Lower leg skin (tissue), 3 donors: ENCODE results near the gene IER2.

Source experiments
- POLR2A ChIP-seq, 2 donors: fragments of 450-650 bp; IDR thresholded peaks; one replicate each; pipeline ENCODE4 v1.6.1; 2016 to 2017; ENCODE audit warnings: antibody characterized with exemption in 2 of 2, mild to moderate bottlenecking in 1 of 2, moderate library complexity in 1 of 2
- TF ChIP-seq, protein P1 (sequence below), 3 donors: fragments of 450-650 bp; IDR thresholded peaks; one replicate each; pipeline ENCODE4 v1.5.1; 2016; ENCODE audit warnings: antibody characterized with exemption in 3 of 3, mild to moderate bottlenecking in 3 of 3, moderate library complexity in 2 of 3

DNA sequence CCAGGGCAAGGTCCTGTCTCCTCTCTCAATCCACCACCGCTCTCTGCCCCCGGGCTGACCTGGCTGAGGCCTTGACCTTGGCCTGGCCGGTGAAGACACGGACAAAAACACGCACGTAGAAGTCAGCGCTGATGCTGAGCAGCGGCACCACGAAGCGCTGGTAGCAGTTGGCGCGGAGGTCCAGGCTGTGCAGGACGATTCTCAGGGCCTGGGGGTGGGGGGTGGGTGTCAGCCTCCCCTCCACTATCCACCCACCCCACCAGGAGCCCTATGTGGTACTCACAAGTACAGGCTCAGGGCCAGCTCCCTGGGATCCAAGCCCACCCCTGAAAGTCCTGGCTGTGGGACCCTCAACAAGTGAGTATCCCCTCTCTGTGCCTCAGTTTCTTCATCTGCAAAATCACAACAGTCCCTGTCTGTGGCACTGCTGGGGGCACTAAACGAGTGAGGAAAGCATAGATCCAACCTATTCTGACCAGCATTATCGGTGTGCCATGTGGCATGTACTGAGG, 40.1 kb upstream of the IER2 start:
- TF ChIP-seq, protein P1, sequence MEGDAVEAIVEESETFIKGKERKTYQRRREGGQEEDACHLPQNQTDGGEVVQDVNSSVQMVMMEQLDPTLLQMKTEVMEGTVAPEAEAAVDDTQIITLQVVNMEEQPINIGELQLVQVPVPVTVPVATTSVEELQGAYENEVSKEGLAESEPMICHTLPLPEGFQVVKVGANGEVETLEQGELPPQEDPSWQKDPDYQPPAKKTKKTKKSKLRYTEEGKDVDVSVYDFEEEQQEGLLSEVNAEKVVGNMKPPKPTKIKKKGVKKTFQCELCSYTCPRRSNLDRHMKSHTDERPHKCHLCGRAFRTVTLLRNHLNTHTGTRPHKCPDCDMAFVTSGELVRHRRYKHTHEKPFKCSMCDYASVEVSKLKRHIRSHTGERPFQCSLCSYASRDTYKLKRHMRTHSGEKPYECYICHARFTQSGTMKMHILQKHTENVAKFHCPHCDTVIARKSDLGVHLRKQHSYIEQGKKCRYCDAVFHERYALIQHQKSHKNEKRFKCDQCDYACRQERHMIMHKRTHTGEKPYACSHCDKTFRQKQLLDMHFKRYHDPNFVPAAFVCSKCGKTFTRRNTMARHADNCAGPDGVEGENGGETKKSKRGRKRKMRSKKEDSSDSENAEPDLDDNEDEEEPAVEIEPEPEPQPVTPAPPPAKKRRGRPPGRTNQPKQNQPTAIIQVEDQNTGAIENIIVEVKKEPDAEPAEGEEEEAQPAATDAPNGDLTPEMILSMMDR (IDR thresholded peaks at IDR 0.05) = no peak
- TF ChIP-seq POLR2A (IDR thresholded peaks at IDR 0.05) = no peak
